HEK293 (cell line): ENCODE results near the gene BRCA1.

ENCODE experiments used
- CTCF ChIP-seq: fragments of 450-650 bp; formaldehyde crosslinking; IDR thresholded peaks from 2 replicates; pipeline ENCODE4 v1.5.1; 2016; ENCODE audit warnings: missing biosample characterization, missing genetic modification characterization
- GLIS1 ChIP-seq: fragments of 450-650 bp; formaldehyde crosslinking; IDR thresholded peaks from 2 replicates; pipeline ENCODE4 v1.5.1; 2016; ENCODE audit warnings: missing biosample characterization, missing genetic modification characterization
- PRDM10 ChIP-seq: fragments of 450-650 bp; formaldehyde crosslinking; IDR thresholded peaks from 2 replicates; pipeline ENCODE4 v1.5.1; 2016; ENCODE audit warnings: missing biosample characterization, missing genetic modification characterization
- ZNF19 ChIP-seq: fragments of 450-650 bp; formaldehyde crosslinking; IDR thresholded peaks from 2 replicates; pipeline ENCODE4; 2016; ENCODE audit warnings: missing biosample characterization, missing genetic modification characterization, low read depth
- ZNF292 ChIP-seq: fragments of 450-650 bp; formaldehyde crosslinking; IDR thresholded peaks from 2 replicates; pipeline ENCODE4 v1.5.1; 2016; ENCODE audit warnings: low read depth, missing biosample characterization, missing genetic modification characterization, borderline replicate concordance
- ZNF416 ChIP-seq: fragments of 450-650 bp; formaldehyde crosslinking; IDR thresholded peaks from 2 replicates; pipeline ENCODE4 v1.5.1; 2016; ENCODE audit warnings: missing biosample characterization, missing genetic modification characterization
- ZNF555 ChIP-seq: fragments of 450-650 bp; formaldehyde crosslinking; conservative IDR thresholded peaks from 2 replicates; pipeline ENCODE4 v1.5.1; 2017; ENCODE audit warnings: missing biosample characterization, mild to moderate bottlenecking, missing genetic modification characterization, inconsistent platforms
- ZNF561 ChIP-seq: fragments of 450-650 bp; IDR thresholded peaks from 2 replicates; pipeline ENCODE4 v1.5.1; 2018; ENCODE audit warnings: missing biosample characterization, missing genetic modification characterization, borderline replicate concordance
- ZNF571 ChIP-seq: fragments of 450-650 bp; formaldehyde crosslinking; IDR thresholded peaks from 2 replicates; pipeline ENCODE4 v1.5.0; 2017; ENCODE audit warnings: missing biosample characterization, missing genetic modification characterization
- TF ChIP-seq, protein P1 (sequence below): fragments of 450-650 bp; formaldehyde crosslinking; IDR thresholded peaks from 2 replicates; pipeline ENCODE4 v1.5.1; 2016; ENCODE audit warnings: missing biosample characterization, missing genetic modification characterization, low read depth
- TF ChIP-seq, protein P2 (sequence below): fragments of 450-650 bp; formaldehyde crosslinking; IDR thresholded peaks from 2 replicates; pipeline ENCODE4 v1.5.1; 2017; ENCODE audit warnings: missing biosample characterization, missing genetic modification characterization
- TF ChIP-seq, protein P3 (sequence below): fragments of 450-650 bp; formaldehyde crosslinking; IDR thresholded peaks from 2 replicates; pipeline ENCODE4 v1.5.1; 2016; ENCODE audit warnings: missing biosample characterization, missing genetic modification characterization, low read depth

GRCh38 chr17:43042025-43042628 lies 83.0 kb downstream of the BRCA1 start:
- TF ChIP-seq GLIS1 (tag by site-specific recombination), result no peak
- no peak for TF ChIP-seq ZNF292 (tag by site-specific recombination)
- no peak for TF ChIP-seq ZNF571 (tag by site-specific recombination)
- TF ChIP-seq, protein P1, sequence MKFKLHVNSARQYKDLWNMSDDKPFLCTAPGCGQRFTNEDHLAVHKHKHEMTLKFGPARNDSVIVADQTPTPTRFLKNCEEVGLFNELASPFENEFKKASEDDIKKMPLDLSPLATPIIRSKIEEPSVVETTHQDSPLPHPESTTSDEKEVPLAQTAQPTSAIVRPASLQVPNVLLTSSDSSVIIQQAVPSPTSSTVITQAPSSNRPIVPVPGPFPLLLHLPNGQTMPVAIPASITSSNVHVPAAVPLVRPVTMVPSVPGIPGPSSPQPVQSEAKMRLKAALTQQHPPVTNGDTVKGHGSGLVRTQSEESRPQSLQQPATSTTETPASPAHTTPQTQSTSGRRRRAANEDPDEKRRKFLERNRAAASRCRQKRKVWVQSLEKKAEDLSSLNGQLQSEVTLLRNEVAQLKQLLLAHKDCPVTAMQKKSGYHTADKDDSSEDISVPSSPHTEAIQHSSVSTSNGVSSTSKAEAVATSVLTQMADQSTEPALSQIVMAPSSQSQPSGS (tag by site-specific recombination), result no peak
- TF ChIP-seq CTCF, result no peak
- TF ChIP-seq PRDM10 (tag by site-specific recombination), result no peak
- TF ChIP-seq, protein P2, sequence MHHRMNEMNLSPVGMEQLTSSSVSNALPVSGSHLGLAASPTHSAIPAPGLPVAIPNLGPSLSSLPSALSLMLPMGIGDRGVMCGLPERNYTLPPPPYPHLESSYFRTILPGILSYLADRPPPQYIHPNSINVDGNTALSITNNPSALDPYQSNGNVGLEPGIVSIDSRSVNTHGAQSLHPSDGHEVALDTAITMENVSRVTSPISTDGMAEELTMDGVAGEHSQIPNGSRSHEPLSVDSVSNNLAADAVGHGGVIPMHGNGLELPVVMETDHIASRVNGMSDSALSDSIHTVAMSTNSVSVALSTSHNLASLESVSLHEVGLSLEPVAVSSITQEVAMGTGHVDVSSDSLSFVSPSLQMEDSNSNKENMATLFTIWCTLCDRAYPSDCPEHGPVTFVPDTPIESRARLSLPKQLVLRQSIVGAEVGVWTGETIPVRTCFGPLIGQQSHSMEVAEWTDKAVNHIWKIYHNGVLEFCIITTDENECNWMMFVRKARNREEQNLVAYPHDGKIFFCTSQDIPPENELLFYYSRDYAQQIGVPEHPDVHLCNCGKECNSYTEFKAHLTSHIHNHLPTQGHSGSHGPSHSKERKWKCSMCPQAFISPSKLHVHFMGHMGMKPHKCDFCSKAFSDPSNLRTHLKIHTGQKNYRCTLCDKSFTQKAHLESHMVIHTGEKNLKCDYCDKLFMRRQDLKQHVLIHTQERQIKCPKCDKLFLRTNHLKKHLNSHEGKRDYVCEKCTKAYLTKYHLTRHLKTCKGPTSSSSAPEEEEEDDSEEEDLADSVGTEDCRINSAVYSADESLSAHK (tag by site-specific recombination), result no peak
- TF ChIP-seq ZNF19 (tag by site-specific recombination), result no peak
- no peak for TF ChIP-seq ZNF416 (tag by site-specific recombination)
- TF ChIP-seq ZNF555 (tag by site-specific recombination), result no peak
- TF ChIP-seq, protein P3, sequence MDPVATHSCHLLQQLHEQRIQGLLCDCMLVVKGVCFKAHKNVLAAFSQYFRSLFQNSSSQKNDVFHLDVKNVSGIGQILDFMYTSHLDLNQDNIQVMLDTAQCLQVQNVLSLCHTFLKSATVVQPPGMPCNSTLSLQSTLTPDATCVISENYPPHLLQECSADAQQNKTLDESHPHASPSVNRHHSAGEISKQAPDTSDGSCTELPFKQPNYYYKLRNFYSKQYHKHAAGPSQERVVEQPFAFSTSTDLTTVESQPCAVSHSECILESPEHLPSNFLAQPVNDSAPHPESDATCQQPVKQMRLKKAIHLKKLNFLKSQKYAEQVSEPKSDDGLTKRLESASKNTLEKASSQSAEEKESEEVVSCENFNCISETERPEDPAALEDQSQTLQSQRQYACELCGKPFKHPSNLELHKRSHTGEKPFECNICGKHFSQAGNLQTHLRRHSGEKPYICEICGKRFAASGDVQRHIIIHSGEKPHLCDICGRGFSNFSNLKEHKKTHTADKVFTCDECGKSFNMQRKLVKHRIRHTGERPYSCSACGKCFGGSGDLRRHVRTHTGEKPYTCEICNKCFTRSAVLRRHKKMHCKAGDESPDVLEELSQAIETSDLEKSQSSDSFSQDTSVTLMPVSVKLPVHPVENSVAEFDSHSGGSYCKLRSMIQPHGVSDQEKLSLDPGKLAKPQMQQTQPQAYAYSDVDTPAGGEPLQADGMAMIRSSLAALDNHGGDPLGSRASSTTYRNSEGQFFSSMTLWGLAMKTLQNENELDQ (tag by site-specific recombination), result no peak
- no peak for TF ChIP-seq ZNF561
